T-helper 2 cell (primary cell): ENCODE results near the gene LCOR.
A peak's percentile ranks its signal among the peaks of the same experiment; 100 is the strongest.

ENCODE experiments used
- DNase-seq, 5 experiments: peaks; one replicate each; pipeline versions ENCODE4 v3.0.0 to v3.0.0-alpha.2; 2012 to 2022

LCOR gene

DNA sequence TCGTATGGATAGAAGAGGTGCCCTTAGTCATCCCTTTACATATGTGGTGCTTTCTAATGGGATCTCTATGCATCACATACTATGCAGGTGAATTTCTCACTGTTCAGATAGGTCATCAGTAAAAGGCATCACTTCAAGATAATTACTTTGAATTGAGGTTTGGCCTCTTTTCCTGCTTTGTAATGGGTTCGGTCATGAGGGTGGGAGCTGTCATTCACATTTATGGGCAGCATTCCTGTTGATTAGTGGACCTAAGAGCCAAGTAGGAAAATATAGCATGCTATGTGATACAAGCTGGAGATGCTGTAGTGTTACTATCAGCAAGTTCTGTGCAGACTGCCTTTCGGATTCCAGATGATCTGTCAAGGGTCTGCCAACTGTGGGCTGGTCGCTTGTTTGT, 156.3 kb downstream of the LCOR start:
- DNase-seq = no peak

DNA sequence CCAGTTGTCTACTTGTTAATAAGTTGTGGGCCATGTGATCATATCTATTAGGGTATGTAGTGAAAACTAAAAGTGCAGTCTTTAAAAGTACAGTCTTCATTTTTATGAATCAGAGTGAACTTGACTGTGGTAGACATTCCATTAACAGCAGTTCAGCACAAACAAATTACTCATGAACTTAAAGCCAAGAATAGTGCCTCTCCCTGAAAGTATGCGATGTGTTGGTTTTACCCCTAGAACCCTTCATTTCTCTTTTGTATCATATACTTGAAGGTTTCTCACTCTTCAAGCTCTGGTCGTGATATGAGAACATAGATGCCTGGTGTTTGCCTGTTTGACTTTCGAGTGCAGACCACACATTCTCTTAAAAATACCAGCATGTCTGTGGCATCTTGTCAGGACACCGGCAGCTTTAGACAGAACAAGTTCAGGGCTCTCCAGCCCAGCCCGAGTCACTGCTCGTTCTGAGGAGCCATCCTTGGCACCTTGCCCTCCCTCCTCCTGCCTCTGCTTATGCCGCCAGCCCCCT, 159.3 kb downstream of the LCOR start:
- DNase-seq = peak in 1 of 5 experiments; percentile 16

DNA sequence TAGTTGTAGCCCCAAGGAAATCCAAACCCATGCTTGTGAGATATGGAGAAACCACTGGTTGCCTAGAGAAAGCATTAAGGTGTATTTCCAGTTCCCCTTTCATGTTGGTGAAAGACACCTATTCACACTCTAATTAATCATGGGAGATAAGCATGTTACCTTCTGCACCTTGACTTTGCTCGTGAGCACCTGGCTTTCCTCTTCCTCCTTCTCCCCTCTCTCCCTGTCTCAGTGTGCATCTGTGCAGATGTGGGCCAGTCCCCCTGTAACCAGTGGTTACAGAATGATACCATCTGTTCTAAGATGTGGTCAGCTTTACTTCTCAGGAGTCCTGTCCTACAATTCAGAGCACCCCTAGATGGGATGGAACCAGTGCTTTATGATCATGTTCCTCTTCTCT, 160.6 kb downstream of the LCOR start:
- no peak for DNase-seq

DNA sequence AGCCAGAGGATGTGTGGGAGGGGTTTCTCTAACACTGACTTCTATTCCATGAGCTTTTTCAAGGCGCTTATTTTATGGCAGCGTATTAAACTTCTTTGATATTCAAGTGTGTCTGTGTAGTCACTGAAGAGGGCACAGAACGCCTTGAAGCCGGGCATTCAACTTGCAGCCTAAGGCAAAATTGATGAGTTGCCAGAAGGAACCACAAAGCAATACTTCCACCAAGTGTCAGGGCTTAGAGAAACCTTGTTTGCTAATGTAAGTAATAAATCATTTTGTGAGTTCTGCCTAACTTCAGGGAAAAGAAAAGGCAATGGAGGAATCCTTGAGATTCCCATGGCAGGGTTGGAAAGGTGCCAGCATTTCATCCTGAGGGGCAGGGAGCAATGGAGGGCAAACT, 163.8 kb downstream of the LCOR start:
- no peak for DNase-seq

DNA sequence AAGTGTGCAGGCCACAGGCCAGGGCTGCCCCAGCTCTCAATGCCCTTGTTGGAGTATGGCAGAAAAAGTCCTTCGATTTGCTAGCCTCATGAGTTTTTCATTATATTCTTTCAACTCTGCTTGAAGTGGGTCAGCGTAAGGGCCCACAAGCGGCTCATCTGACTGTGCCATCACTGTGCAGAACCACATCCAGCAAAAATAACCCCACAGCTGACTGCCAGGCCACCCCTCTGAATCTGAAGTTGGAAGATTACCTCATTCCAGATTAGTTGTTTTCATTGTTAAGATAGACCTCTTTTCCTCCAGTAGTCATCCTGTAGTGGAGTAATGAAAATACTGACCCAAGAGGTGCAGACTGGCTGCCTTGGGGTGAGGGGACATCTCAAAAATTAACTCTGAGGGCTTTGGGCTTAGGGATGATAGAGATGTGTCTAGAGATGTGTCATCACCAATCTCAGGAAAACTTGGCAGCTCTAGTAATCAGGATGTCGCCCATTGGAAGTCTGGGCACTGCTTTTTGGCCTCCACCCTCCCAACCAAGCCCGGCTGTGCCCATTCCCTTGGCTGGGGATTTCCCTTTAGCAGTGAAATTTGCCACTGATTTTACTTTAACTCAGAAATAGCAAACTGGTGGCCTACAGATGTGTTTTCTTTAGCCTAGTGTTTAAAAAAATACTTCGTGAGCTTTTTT, 164.3 kb downstream of the LCOR start:
- no peak for DNase-seq

DNA sequence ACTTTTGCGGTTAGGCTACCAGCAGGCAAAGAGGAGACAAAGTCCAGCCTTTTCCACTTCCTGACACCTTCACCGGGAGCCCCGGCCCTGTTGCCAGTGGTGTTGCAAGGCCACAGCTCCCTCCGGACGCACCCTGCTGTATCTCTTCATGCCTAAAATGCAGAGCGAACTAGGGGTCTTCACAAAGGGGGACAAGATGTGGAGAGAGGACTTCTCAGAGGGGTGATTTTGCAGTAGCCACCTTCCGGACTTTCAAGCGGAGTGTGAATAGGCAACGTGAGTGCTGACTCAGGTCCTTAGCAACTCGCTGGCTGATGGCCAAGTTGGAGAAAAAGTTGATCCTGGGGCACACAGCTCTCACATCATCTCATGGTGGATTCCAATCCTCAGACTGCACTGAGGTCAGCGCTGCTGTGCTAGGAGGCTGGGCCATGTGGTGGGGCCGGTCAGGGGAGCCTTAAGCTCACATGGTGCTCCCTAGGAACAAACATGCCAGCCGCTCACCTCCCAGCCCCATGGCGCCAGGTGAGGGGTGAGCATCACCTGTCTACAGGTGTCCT, 166.3 kb downstream of the LCOR start:
- DNase-seq = no peak

DNA sequence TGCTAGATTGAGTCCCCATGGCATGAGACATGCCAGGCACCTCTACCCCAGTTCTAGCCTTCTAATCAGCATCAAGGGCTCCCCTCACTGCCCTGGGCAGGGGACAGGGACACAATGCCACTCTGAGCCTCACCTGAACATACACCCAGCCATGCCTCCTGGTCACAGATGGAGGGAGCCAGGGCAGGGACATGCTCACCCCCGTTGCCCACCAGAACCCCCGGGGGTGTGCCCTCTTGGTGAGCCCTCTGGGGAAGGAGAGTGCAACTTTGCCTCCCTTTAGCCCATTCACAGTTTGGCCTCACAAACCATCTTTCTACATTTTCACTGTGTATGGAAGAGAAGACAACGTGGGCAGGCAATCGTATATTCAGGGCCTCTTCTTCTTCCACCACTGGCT, 167.2 kb downstream of the LCOR start:
- no peak for DNase-seq

DNA sequence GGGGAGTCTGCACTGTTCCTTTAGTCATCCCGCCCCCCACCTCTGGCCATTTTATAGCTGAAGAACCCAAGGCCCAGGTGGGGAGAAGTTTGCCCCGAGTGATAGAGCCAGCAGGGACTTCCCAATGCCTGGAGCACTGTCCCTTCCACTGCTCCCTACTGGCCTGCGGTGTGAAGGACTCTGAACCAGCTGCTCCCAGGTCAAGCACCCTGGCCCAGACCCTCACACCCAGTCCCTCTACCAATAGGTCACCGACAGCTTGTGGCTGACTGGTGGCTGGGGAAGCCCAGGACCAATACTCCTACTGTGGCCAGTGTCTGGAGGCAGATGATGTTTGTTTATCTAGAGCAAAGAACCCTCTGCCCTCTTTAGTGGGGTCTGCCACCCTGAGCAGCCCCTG, 167.9 kb downstream of the LCOR start:
- no peak for DNase-seq

DNA sequence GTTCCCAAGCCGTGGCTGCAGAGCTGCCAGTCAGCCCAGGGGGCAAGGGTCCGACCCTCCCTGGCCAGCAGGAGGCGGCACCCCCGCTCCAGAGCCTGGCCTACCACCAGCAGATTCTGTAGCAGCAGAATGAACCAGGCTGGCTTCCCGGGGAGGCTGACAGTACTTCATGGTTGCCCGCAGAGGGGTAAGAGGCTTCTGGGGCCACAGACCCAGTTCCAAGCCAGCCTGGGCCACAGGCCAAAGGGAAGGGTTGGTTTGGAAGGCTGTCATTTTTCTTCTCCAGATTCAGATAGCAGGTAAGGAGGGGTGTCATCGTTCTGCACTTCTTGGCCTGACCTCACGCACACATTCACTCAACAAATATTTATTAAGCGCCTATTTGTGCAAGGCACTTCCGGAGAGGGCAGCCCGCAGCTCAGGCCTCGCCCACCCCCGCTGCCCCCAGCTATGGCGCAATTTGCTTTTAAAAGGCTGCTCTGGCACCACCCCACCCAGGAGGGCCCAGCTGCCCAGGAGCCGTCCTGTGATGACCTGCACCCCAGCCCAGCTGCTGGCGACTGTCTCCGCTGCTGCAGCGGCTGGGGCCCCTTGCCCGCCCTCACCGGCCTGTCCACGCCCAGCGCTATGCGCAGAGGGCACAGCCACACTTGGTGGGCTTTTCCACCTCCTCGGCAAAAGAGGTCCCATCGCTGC, 168.5 kb downstream of the LCOR start:
- no peak for DNase-seq

DNA sequence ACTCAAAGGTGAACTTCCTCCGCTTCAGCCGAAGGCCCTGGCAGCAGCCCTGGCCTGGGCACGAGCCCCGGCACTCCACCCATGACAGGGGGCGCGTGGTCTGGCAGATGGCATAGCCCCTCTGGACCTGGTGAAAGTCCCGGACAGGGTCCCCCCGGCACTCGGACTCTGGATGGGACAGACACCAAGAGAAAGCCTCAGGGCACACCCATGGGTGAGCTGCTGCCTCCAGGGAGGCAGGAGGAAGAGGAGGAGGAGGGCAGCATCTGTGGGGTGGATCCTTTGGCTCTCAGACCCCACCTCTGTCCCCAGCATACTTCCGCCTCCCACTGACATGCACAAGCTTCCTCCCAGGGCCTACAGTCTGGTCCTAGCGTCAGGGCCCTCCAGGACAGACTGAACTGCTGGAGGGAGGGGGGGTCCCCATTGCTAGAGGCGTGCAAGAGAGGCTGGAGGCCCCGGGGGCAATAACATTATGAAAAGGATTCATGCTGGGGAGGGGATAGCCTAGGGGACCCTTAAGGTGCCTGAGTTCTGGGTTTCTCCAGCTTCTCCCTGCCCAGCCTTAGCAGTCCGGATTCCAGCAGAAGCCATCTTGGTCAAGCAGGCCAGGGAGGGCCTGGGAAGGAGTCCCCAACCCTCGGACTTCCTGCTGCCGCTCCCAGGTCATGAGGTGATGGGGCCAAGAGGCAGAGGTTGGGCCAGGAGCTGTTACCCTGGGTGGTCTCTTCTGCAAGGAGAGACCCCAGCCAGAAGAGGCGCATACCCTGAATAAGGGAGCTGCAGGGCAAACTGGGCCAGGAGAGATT, 169.3 kb downstream of the LCOR start:
- DNase-seq = no peak

DNA sequence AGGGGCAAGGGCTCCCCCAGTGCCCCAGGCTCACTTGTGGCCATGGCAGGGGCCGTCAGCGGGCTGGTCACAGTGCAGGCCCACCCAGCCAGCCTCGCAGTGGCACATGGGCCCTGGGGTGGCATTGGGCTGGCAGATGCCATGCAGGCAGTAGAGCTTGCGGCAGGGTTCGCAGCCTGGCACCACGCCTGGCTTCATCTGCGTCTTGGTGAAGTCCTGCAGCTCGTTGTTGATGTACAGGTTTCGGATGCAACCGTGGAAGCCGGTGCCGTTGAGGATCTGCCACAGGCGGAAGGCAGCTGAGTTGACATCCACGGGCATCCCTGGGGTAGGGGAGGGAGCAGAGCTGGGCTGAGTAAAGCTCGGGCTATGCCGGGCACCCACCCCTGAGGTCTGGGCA, 170.6 kb downstream of the LCOR start:
- DNase-seq = no peak

DNA sequence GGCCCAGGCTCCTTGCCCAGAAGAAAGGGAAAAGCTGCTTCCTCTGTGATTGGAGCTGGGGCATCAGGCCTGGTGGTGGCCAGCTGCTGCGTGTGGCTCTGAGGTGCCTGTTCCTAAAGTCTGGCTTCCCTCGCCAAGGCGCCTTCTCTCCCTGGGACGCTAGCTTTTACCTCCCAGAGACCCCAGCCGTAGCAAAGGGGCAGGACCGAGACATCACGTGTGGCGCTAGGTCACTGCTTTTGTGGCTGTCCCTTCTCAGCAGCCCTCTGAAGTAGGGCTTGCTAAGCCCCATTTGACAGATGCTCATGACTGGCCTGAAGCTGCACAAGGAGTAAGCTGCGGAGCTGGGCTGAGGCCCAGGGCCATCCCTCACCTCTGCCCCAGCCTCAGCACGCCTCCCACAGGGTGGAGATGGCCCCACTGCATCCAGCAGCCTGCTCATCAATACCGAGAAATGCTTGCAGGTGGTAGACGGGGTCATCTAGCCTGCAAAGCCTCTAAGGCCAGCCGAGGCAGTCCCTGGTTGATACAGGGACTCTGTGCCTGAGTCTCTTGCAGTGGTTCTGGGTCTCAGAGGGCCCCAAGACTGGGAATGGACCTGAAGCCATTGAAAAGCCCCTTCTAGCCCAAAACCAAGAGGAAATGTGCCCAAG, 171.2 kb downstream of the LCOR start:
- DNase-seq = no peak

DNA sequence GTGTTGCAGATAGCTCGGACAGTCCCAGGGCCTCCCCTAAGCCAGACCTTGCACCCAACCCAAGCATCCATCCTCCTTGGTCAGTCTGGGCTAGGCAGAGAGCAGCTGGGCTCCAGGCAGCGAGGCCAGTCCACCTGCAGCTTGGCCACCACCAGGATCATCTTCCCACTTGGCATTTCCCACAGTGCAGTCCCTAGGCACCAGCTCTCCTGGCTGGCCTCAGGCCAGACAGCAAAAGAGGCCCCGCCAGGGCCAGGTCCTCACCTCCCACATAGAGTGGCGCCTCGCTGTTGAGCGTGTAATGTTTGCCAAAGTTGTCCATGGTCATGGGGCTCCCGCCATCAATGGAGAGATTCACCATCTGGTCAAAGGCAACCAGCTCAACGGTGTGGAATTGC, 171.7 kb downstream of the LCOR start:
- no peak for DNase-seq

DNA sequence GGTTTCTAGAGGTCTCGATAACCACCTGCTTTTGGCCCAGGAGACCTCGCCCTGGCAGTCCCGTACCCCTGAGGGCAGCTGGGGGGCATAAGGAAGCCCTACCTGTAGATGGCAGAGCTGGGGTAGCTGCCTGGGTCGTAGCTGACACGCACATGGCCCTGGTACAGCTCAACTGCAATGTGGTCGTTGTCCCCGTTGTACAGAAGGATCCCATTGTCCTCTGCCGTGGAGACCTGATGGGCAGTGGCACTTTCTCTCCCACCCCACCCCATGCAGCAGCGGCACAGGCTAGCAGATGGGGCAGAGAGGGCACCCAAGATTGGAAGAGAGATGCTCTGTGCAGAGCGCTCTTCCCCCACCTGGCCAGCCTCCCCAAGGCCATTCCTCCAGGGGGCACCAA, 172.5 kb downstream of the LCOR start:
- no peak for DNase-seq

DNA sequence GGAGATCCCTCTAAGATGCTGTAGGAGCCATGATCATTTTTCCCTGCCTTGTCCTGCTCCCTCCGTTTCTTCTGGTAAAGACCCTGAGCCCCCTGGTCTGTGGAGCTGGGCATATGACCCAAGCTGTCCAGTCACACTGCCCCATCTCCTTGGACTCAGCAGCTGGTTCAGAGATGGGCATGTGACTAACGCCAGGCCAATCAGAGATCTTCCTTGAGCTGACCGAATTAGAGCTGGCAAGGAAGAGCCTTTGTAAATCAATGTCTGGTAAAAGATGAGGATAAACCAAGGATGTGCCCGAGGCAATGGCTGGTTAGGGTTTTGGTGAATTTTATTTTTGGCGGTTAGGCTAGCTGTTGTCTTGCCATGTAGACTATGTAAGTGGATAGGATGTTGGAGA, 173.3 kb downstream of the LCOR start:
- no peak for DNase-seq

DNA sequence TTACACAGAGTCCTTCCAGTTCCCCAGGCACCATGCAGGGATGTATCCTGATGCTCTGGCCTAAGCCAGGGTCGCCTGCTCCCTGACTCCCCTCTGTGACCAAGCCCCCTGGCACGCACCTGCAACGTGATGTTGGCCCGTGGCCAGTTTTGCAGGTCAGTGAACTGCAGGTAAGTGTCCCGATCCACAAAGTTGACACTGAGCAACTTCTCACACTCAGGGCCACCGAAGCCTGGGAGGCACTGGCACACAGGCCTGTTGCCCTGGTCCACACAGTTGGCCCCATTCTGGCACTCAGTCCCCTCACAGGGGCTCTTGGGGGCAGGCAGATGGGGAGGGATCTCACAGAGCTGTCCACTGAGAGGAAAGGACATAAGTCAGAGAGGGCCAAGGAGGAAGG, 174.3 kb downstream of the LCOR start:
- DNase-seq = no peak

DNA sequence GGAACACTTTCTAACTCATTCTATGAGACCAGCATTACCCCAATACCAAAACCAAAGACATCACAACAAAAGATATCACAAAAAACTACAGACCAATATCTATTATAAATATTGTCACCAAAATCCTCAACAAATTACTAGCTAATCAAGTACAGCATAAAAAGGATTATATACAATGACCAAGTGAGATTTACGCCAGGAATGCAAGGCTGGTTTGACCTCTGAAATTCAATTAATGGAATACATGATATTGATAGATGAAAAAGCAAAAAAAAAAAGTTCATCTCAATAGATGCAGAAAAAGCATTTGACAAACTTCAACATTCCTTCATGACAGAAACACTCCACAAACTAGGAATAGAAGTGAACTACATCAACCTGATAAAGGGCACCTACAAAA, 175.3 kb downstream of the LCOR start:
- DNase-seq = no peak

DNA sequence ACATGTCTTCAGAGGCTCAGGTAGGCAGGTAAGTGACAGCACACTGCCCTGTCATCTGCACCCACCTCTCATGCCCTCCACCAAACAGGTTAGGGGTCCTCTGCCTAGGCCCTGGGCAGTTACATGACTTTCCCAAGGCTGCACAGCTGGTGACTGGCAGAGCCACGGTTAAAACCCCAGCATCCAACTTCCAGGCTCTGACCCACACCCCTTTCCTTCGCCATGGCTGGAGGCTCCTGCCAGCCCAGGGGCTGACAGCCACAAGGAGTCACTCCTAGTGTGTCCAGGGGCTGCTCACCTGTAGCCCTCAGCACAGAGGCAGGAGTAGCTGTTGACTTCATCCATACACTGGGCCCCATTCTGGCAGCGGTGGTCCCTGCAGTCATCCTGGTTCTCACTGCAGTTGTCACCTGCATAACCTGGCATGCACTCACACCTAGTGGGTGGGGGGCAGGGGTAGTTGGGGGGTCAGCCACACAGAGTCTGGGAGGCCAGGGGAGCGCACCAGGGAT, 178.7 kb downstream of the LCOR start:
- no peak for DNase-seq

DNA sequence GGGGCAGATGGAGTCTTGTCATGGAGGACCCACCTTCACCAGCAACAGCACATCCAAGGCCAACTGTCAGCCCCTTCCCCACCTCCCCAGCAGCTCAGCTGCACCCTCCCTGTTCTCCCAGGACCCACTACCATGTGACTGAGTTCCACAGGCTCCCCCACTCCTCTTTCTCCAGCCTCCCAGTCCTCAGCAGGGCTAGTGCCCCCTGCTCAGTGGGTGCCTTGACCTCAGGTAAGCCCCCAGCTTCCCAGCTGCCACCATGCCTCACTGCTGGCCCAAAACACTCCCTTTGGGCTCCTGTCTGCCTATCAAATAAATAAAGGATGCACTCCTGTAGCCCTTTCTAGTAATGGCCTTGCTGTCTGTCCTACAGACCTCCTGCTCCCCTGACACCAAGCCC, 179.3 kb downstream of the LCOR start:
- no peak for DNase-seq

DNA sequence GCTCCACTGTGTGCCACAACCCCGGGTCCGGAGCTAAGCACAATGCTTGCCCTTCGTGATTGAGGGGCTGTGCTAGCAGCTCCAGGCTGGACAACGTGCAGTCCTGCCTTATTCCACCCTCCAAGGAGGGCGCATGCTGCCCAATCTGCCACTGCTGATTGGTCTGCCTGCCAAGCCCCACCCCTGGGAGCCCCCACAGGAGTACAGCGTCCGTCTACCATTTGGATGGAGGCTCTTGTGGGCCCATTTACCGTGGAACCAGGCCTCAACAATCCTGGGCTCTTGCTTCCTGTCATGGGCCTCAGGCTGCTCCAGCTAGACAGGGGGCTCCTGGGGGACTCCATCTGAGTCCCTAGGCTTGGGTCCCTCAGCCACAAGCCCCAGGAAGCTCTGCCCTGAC, 180.4 kb downstream of the LCOR start:
- DNase-seq = no peak

DNA sequence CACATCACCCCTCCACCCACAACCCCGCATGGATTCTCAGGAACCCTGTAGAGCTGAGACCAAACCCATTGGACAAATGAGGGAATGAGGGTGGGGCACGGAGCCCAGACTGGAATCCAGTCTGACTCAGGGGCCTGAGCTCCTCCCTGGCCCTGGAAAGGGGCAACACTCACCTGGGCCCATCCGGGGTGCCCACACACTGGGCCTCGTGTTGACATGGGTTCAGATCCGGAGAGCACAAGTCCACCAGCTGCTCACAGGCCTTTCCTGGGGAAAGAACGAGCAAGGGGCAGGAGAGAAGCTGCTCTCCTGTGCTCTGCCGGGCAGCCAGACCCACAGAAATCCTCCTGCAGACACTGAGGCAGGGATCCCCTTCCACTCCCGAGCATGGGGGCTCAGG, 181.5 kb downstream of the LCOR start:
- no peak for DNase-seq

DNA sequence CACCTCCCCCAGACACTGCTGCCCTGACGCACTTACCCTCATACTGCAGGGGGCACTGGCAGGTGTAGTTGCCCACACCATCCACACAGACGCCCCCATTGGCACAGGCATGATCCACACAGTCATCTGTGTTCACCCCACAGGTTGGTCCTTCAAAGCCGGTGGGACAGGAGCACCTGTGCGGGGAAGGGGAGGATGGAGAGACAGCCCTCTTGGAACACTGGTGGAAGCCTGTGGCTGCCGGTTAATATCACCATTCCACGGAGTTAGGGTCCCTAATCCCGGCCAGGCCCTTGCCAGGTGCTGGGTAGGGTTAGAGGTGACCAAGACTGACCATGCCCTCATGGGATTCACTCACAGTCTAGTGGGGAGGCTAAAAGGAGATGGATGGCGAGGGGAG, 181.9 kb downstream of the LCOR start:
- DNase-seq = no peak

DNA sequence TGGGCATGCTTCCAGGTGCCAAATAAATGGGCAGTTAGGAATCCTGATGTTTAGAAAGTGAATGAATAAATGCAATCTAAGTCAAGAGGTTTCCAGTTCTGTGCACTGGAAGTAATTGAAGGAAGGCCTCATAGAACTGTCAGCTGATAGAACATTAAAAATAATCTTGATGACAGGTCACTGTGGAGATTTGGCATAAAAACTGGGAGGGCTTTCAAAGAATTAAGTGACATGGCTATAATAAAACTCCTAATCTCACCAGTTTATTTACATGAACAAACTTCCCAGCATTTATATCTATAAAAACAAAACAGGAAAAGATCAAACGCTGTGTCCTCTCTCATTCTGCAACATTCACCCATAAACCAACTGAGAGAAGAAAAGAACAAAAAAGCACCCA, 183.1 kb downstream of the LCOR start:
- DNase-seq = no peak
